ENCODE results near the gene BEST1.

BEST1 gene

DNA sequence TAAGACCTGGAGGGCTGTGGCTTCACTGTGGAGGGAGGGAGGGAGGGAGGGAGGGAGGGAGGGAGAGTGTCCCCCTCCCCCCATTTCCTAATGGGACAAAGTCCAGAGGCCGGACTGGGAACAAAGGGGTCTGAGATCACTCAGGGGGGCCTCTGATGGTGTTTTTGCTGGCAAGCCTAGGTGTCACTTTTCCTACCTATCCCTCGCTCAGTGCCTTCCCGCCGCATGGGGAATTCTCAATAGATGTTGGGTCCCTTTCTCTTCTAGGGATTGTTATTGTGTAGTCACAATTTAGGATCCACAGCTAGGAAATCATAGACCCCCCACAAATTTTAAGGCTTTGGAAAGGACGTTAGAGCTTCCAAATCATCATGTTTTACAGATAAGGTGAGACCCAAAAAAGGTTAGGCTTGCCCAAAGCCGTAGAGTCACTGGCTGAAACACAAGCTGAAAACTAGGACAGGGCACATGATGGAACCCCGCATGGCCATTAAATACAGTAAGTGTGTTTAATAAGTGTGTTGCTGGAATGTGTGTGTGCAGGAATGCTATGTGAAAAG is 22.0 kb downstream of the BEST1 start:
- DNase-seq = no peak
- in situ Hi-C loops (cut with MboI; ENCODE audit: low pct_unique_long_range_greater_than_20kb, low sequenced_read_pairs) = no loop called here

DNA sequence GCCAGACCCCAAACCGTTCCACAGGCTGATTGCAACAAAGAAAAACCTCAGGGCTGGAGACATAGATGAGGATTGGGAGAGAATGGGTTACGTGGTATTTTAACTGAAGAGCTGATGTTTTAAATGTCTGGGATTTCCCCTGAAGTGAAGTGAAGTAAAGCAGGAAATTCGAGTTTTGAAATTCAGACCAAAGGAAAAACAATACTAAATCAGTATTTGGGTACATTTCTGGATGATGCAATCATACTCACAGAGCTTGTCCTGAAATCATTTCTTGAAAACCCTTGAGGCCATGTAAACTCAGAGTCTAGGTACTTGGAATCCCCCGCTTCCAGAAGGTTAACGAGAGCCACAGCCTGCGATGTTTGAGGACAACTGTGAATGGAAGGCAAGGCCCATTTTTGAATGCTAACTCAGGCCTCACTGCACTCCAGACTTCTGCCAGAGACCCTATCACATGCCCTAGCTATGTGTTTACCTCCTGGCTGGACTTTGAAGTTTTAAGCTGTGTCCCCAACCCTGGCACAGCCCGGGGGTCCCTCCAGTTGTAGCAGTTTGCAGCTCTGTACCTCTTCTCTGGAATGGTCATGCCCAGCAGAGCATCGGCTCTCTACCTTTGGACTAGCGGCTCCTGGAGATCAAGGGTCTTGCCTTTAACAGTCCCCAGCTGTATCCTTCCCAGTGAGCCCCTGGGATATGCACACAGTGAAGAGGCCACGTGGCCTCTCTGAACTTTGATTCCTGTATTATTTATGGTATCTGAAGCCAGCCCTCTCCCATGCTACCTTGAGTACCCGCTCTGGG is 22.7 kb downstream of the BEST1 start:
- in situ Hi-C loops (cut with MboI; ENCODE audit: low pct_unique_long_range_greater_than_20kb, low sequenced_read_pairs) = no loop called here
- DNase-seq = no peak

DNA sequence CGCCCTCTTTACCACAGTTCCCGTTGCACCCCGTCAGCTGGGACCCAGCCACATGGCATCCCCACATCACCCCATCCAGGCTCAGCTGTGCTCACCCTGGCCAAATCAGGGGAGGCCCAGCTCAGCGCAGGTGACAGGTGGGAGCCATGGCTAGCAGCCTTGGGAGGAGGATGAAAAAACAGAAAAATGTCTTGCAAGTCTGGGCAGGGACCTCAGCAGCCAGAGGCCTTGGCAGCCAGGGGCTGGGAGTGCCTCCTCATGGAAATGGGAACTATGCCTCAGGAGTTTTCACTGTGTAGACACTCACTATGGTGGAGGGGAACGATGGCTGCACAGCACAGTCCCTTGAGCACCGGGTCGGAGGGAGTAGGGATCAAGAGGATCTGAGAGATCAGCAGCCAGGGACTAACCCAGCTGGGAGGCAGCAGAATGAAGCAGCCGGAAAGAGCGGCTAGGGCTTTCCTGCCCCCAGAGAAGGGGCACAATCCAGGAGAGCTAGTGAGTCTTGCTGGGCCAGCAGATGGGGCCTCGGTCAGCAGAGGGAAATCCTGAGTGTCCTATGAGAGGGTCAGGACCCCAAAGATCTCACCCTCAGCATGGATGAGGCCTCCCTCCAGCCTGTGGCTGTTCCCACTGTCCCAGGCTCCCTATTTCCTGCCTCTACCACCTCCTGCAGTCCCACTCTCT is 23.5 kb downstream of the BEST1 start:
- no peak for DNase-seq
- in situ Hi-C loops (cut with MboI; ENCODE audit: low pct_unique_long_range_greater_than_20kb, low sequenced_read_pairs) = no loop called here

DNA sequence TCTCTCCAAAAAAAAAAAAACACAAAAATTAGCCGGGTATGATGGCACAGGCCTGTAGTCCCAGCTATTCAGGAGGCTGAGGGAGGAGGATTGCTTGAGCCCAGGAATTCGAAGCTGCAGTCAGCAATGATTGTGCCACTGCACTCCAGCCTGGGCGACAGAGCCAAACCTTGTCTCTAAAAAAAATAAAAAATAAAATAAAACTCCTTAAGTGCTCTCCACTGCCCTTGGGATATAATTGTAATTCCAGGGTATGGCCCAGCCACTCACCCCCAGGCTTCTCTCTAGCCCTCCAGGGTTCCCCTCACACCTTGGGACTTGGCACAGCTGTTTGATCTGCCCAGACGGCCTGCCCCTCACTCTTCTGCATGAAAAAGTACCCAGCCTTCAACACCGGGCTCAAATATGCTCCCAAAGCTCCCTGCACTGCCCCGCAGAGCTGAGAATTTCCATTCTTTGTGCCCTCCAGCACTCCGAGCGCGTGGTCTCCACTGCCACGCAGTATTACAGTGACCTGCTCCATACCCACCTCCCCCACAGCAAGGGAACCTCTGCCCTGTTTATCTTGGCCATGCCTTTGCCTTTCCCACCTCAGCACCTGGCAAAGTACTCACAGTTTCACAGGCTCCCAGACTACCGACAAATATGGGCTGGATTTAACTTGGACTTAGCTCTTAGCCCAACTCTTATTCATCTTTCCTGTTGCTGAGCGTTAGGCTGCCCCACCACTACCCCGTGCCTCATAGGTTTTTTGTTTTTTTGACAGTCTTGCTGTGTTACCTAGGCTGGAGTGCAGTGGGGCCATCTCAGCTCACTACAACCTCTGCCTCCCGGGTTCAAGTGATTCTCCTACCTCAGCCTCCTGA is 24.8 kb downstream of the BEST1 start:
- in situ Hi-C loops (cut with MboI; ENCODE audit: low pct_unique_long_range_greater_than_20kb, low sequenced_read_pairs) = no loop called here
- DNase-seq = no peak

DNA sequence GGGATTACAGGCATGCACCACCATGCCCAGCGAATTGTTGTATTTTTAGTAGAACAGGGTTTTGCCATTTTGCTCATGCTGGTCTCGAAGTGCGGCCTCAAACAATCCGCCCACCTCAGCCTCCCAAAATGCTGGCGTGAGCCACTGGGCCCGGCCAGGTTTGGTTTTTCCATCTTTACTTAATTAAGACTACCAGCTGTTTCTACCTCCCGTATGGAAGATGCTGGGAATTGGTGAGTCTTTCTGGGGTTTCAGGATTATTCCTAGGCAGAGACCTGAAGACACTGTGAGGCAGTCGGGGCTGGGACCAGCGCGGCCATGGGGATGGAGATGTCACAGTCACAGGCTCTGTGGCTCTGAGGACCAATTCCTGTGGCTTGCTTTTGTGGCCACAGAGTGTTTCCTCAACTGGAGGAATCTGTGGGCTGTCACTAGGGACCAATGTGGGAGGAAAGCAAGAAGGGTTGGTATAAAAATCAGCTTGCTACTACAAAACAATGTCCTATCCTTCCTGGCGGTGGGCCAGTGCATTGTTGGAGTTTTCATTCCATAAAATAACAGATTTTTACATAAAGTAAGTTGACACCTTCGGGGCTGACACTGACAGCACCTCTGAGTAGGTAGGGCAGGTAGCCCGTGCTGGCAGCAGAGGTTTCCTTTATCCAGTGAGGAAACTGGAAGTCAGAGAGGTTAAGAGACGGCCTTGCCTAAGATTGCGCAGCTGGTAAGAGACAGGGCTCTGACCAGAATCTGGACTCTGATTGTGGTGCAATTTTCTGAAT is 25.7 kb downstream of the BEST1 start:
- no peak for DNase-seq
- in situ Hi-C loops (cut with MboI; ENCODE audit: low pct_unique_long_range_greater_than_20kb, low sequenced_read_pairs) = no loop called here

DNA sequence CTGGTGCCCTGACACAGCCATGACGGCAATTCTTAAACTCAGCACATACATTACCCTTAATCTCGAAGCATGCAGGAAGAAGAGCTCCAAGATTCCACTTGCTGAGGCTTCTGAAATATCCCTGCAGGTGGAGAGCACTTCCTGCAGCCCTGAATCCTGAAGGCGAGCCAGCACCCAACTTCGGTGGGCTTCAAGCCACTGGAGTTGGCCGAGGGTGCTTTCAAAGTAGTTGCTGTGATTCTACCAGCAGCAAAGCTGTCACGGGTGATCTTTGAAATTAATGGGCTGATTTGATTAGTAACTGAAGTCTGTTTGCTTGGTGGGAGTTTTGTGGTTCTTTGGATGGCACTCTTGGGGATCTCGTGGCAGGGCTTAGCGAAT is 26.3 kb downstream of the BEST1 start:
- DNase-seq = no peak
- in situ Hi-C loops (cut with MboI; ENCODE audit: low pct_unique_long_range_greater_than_20kb, low sequenced_read_pairs) = no loop called here

DNA sequence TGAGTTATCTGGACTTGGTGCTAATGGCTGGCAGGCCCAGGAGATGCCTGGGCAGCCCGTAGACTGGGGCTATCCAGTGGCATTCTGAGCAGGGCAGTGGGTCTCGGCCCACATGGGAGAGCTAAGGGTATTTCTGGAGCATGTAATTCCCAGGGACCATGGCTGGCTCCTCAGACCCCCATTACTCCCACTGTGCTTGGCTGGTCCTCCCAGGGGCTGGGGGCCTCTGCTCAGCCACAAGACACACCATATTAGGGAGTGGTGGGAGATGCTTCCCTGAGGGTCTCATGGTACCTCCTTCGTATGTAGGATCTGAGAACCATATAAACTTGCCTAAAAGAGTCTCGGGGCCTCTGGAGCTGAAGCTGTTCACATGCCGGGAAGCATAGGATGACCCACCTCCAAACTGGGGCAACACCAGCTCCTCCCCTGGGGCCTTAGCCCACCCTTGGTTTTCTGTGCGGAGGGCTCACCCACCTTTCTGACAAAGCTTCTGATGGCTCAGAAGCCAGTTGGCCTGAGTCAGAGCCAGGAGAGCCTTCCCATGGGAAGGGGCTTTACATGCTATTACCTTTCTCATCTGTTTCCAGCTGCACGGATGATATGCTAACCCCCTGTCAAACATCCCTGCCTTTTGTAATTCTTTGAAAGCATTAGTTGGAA is 26.8 kb downstream of the BEST1 start:
- in situ Hi-C loops (cut with MboI; ENCODE audit: low pct_unique_long_range_greater_than_20kb, low sequenced_read_pairs) = no loop called here
- no peak for DNase-seq

DNA sequence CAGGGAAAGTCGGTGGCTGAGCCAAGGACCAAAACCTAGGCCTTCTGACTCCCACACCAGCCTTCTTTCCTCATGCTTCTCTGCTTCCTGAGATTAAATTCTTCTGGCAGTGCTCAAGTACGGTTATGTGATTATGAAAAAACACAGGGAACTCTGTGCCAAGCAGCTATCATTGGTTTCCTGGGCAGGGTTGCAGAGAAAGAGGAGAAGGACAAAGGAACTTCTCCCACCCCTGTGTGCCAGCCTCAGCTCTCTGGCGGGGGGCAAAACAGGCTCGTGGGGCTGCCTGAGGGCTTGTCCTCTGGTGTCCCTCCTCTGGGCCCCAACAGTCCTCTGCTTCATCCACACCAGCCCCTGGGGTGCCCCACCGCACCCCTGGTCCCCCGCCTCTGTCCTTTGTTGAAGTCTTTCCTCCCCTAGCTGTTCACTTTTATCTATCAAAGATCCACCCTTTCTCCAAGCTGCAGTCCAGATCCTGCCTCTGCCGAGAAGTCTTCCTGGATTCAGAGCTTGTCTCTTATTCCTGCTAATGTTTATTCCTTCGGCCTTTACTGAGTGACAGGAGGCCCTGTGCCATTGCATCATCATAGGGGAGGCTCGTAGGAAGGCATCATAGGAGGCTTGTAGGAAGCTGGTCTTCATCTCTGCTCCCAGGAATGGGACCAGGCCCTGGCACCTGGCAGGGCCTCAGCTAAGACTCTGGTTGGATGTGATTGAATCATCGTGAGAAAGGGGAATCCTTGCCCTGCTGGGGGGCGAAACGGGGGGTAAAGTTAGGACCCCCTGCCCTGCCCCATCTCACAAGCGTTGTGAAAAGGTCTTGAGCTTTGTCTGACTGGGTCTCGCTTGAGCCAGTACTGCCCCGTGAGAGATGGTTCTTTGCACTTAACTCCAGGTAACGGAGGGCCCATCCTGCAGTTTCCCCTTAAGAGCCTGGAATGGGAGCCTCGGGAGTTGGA is 28.8 kb downstream of the BEST1 start:
- no peak for DNase-seq
- in situ Hi-C loops (cut with MboI; ENCODE audit: low pct_unique_long_range_greater_than_20kb, low sequenced_read_pairs) = no loop called here

DNA sequence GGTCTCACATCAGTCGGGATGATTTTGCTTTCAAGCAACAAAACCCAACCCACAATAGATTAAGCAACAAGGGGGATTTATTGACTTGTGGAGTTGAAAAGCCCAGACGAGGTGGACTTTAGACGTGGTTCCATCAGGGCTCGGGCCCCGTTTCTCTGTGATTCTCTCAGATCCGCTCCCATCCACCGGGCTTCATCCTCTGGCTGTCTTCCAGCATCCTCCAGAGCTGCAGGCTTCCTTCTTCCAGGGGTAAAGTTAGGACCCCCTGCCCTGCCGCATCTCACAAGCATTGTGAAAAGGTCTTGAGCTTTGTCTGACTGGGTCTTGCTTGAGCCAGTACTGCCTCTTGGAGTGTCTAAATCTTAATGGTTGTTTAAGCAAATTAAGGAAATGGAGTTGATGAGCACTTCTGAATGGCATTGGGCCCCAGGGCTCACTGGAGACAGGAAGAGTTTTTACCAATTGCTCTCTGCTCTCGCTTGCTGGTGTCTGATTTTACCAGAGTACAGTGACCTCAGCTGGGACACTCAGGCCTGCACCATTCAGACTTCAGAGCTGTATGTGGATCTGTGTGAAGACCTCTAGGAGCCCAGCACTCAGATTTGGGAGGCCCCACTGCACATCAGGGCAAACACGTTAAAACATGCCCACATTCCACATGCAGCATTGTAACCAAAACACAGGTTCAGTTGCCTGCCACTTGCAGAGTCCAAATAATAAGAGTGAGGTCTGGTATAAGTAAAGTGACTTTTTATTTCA is 30.8 kb downstream of the BEST1 start:
- DNase-seq = peak; percentile 37
- in situ Hi-C loops (cut with MboI; ENCODE audit: low pct_unique_long_range_greater_than_20kb, low sequenced_read_pairs) = no loop called here

DNA sequence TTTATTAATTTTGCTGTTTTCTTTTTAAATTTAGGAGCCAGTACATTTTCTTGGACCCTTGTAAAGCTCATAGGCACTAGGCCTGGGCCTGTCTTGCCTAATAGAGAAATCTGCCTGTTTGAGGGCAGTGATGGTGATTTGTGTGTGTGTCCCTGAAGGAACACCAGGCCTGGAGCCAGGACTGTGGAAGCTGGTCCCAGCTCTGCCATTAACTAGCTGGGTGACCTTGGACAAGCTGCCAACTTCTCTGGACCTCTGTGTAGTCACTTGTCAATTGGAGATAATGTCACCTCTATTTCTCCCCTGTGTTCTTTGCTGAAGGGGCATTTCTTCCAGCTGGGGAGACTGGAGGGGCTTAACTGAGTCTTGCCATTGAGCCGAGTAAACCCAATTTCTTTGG is 33.3 kb downstream of the BEST1 start:
- no peak for DNase-seq
- in situ Hi-C loops (cut with MboI; ENCODE audit: low pct_unique_long_range_greater_than_20kb, low sequenced_read_pairs) = no loop called here

DNA sequence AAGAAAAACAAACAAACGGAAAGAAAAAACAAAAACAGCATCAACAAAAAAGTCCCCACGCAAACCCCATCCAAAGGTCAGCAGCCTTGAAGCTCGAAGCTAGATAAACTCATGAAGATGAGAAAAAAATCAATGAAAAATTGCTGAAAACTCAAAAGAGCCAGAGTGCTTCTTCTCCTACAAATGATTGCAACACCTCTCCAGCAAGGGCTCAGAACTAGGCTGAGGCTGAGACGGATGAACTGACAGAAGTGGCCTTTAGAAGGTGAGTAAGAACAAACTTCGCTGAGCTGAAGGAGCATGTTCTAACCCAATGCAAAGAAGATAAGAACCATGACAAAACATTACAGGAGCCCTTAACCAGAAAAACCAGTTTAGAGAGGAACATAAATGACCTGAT is 35.7 kb downstream of the BEST1 start:
- in situ Hi-C loops (cut with MboI; ENCODE audit: low pct_unique_long_range_greater_than_20kb, low sequenced_read_pairs) = no loop called here

DNA sequence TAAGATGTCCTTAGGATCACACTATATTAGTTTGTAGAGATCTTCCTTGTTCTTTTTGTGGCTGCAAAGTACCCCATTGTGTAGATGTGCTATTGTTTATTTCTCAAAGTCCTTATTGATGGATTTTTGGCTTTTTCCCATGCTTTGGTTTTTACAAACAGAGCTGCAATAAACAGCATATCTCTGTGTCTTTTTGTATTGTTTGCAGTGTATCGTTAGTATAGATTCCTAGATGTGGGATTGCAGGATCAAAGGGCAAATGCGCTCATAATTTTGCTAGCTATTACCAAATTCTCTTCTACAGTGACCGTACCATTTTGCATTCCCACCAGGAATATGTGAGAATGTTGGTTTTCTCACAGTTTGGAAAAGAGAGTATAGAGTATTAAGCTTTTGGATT is 44.8 kb downstream of the BEST1 start:
- DNase-seq = no peak
- in situ Hi-C loops (cut with MboI; ENCODE audit: low pct_unique_long_range_greater_than_20kb, low sequenced_read_pairs) = no loop called here

More for the DNA sequence above, 35.7 kb downstream of the BEST1 start:
- no peak for DNase-seq

DNA sequence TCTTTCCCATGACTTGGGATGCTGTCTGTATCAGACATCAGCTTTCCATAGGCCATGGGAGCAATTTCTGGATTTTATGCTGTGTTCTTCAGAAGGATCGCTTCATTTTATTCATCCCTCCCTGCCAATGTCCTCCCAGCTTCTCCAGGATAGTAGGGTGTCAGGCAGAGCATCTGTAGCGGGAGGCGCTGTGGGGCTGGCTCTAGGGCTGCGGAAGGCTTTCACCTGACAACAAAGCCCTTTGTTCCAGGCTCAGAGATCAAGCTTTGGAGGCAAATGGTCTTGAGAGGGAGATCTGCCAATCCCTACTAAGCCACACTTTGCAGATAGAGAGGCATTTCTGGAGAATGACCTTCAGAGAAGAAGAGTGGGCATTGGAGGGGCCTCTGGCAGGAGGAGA is 46.8 kb downstream of the BEST1 start:
- in situ Hi-C loops (cut with MboI; ENCODE audit: low pct_unique_long_range_greater_than_20kb, low sequenced_read_pairs) = no loop called here
- no peak for DNase-seq

DNA sequence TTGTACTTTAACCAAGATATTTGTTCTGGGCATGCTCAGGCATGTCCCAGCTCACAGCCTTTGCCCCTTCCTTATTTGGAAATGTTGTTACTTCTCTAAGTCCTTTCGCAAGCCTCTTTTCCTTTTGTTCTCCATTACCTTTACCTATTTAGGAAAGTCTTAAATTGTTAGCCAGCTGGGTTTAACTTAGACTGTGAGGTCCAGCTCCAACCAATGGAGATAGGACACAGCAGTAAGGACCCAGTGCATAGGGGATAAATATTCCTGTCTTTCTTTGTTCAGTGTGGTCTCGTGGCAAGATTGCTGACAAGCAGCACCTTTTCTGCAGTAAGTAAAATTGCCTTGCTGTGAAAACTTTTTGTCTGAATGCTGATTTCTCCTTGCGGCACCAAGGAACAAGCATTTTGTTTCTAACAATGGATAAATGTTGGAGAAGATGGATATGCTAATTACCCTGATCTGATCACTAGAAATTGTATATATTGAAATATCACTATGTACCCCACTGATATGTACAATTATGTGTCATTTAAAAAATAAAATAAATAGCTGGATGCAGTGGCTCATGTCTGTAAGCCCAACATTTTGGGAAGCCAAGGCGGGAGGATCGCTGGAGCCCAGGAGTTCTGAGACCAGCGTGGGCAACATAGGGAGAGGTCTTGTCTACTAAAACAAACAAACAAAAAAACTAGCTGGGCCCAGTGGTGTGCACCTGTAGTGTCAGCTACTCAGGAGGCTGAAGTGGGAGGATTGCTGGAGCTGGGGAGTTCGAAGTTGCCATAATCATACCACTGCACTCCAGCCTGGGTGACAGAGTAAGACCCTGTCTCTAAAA is 49.2 kb downstream of the BEST1 start:
- DNase-seq = peak; percentile 64
- in situ Hi-C loops (cut with MboI; ENCODE audit: low pct_unique_long_range_greater_than_20kb, low sequenced_read_pairs) = no loop called here

DNA sequence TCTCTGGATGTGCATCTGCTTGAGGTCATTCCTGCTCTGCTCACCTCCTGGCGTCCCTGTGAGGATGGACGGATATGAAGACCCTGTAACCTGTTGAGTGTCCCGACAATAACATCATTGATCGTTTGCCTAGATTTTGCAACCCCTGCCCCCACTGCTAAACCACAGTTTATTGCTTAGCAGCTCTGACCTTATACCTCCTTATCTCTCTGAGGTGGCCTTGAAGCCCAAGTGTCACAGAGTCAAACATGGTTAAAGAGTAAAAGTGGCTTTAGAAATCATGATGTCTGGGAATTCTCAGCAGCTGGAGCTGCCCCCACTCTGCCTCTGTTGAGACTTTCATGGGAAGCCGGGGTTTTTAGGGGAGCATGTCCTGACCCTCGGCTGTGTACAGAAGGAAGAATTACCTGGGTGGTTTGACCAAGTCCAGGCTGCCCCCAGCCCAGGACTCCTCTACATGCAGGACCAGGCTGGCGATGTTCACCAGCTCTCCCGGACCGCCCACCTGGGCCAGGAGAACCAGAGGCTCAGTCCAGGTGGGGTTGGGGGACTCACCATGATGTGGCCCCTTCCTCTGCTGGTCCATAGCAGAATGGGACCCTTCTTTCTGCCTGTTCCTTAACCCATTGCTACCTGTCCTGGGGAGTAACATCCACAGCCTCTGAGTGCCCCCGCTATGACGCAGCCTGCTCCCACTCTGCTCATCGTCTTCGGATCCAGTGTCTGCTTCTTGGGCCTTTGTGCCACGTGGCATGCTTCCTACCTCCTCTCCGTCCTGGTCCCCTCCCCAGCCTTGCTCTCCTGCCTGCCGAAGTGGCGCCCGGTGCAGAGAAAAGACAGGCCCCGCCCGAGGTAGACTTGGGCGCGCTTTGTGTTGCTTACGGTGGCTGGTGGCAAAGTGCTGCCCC is 50.6 kb downstream of the BEST1 start:
- in situ Hi-C loops (cut with MboI; ENCODE audit: low pct_unique_long_range_greater_than_20kb, low sequenced_read_pairs) = no loop called here
- no peak for DNase-seq

Measured in KBM-7 (cell line).